IPS-11a (cell line): Measurements from ENCODE around the gene SATB1.
"Not testable (repeated sequence)": the region's sequence is repeated elsewhere in the genome, so short reads cannot be mapped to it uniquely, and the experiment has no call there.

Experiments used
- H3K4me3 ChIP-seq: one replicate; pipeline ENCODE4 v1.5.1; 2013; ENCODE audit warnings: low read depth, low read length, control low read depth

Gene SATB1

GRCh38 chr3:18424729-18425640 lies at the start of gene SATB1:
Gene SATB1 (minus strand): TSS chr3:18425339. CDS start chr3:18420967, 4,372 bp downstream.
- peak within 1 kb of the TSS; percentile 84 for H3K4me3 ChIP-seq

- no peak overlapping the region for H3K4me3 ChIP-seq
Measured at GRCh38 chr3:18474202-18474601, 49.1 kb upstream of the SATB1 start.

- H3K4me3 ChIP-seq = no peak overlapping the region
Measured at GRCh38 chr3:18469775-18470174, 44.6 kb upstream of the SATB1 start.

GRCh38 chr3:18466136-18466535 lies 41.0 kb upstream of the SATB1 start:
- H3K4me3 ChIP-seq = no peak overlapping the region

GRCh38 chr3:18454766-18455165 lies 29.6 kb upstream of the SATB1 start:
- H3K4me3 ChIP-seq = no peak overlapping the region

DNA sequence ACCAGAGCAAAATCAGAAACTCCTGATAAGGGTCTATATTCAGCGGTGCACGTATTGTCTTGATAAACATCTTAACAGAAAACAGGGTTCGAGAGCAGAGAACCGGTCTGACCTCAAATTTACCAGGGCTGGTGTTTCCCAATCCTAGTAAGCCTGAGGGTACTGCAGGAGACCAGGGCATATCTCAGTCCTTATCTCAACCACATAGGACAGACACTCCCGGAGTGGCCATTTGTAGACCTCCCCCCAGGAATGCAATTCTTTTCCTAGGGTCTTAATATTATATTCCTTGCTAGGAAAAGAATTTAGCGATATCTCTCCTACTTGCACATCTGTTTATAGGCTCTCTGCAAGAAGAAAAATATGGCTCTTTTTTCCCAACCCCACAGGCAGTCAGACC lies 24.5 kb upstream of the SATB1 start:
- not testable (repeated sequence) for H3K4me3 ChIP-seq

GRCh38 chr3:18447720-18448119 lies 22.6 kb upstream of the SATB1 start:
- H3K4me3 ChIP-seq = no peak overlapping the region

DNA sequence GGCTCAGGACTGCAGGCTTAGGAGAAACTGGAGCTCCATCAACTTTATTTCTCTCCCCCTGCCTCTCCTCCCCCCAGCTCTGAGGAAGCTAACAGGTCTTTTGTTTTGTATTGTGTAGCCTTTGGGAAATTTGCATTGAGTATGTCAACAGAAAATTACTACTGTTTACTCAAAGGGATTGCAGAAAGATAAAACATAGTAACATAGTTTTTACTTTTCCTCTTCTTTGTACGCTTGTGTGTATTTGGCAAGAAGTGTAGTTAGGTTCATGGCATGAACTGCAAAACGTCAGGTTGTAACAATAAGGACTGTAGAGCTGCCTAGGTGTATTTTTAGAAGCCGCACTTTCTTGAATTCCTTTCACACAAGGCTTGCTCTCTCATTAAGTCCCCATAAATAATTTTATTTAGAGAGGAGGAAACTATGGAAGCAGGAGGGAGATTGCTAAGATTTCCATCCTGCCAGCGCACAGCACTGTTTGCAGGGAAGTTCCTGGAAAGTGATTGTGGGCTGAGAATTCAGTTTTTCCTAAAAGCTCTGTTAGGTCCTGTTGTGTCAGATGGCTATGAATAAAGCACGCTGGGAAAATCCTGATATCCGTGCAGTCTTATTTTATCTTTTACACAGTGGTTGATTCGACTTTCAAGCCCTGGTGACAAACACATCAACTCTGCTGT lies 21.1 kb upstream of the SATB1 start:
- peak overlapping the region; percentile 53 for H3K4me3 ChIP-seq

DNA sequence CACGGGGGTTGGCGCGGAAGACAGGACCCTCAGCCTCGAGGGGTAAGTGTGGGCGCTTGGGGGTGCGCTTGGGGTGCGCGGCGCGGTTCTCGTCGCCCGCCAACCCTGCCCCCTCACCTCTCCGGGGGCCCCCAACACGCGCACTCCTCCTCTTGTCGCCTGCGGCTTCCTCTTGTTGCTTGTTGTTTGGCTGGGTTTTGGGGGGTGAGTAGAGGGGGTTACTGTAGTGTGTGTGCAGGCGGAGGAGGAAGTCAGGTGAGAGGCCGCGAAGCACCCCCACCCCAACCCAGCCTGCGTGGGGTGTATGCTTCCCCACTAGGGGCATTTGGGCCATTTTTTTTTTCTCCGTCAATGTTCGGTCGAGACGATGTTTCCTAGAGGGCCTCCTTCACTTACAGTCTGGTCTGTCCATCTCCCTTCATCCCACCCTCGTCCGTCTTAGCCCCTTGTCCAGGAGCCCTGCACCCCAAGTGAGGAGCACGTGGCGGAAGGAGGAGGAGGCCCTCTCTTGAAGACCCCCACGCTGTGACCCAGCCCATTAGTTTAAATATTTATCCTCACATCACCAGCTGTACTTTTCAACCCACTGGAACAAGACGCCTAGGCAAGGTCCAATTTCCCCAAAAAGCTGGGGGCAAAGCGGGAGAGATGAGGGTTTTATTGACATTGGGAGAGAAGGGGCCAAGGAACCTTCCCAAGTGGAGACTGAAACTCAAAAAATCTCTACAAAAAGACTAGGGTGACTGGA lies 20.4 kb upstream of the SATB1 start:
- peak overlapping the region; percentile 53 for H3K4me3 ChIP-seq

DNA sequence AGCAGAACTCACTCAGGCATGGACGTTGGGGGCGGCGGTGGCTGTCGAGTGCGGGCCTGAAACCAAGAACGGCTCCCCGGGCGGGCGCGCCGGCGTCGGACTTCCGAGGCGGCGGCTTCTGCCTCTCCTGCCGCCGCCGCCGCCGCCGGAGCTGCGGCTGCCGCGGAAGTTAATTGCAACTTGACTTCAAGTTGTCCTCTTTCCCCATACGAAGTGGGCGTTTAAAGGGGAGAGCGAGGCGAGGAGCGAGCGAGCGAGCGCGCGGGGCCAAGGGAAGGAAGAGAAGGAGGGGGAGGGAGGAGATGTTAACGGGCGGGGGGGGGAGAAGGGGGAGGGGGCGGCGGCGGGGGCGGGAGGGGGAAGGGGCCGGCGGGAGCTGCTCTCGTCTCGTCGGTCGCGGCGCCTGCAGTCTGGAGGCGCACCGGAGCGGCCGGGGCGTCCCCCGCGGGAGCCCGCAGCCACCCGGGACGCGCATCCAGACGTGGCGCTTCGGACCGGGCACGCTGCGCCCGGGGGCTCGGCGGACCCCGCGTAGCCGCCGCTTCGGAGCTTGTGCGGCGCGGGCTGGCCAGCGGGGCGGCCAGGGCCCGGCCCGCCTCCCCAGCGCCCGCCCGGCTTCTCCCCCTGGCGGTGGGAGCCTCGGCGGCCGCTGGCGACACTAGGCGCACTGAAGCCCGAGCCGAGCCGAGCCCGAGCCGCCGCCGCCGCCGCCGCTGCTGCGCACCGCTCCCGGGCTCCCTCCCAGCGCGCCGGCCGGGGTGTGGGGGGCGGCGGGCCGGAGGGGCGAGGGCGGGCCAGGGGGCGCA lies 19.7 kb upstream of the SATB1 start:
- peak overlapping the region; percentile 61 for H3K4me3 ChIP-seq

DNA sequence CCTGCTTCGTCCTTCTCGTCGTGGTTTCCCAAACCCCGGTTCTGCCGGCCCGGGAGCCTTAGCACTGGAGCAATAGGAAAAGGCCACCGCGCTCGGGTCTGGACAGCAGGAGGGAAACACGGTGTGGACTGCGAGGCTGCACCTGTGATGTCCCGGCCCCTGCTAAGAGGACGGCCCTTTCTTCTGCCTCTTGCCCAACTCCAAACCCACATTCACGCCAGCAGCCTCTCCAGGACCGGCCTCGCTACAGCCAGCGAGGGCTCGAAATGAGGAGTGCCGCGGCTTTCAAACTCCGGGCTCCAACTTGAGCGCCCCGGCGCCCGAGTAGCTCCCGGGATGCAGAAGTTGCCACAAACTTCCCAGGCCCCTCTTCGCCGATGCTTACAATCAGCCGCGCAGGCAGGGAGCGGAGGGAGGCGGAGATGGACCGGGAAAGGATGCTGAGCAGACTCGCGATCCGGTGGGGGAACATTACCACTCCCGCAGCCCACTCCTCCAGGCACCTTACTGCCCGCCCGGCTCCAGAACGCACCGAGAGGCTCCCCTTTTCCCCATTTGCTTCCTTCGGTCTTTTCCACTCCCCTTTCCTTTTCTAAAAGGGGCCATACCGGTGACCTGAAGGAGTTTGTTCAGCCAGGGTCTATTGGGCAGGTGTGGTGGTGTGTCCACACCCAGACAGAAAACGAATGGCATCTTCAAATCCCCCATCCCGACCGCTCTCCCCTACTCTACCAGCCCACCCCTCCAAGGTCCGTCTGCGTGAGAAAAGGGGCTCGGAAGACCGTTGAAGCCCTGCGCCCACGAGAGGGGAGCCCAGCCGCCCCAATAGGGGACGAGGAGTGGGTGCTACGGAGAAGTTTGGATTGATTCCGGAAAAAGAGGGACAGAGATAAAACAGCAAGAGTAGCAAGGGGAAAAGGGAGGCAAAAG lies 18.8 kb upstream of the SATB1 start:
- H3K4me3 ChIP-seq = peak overlapping the region; percentile 61

DNA sequence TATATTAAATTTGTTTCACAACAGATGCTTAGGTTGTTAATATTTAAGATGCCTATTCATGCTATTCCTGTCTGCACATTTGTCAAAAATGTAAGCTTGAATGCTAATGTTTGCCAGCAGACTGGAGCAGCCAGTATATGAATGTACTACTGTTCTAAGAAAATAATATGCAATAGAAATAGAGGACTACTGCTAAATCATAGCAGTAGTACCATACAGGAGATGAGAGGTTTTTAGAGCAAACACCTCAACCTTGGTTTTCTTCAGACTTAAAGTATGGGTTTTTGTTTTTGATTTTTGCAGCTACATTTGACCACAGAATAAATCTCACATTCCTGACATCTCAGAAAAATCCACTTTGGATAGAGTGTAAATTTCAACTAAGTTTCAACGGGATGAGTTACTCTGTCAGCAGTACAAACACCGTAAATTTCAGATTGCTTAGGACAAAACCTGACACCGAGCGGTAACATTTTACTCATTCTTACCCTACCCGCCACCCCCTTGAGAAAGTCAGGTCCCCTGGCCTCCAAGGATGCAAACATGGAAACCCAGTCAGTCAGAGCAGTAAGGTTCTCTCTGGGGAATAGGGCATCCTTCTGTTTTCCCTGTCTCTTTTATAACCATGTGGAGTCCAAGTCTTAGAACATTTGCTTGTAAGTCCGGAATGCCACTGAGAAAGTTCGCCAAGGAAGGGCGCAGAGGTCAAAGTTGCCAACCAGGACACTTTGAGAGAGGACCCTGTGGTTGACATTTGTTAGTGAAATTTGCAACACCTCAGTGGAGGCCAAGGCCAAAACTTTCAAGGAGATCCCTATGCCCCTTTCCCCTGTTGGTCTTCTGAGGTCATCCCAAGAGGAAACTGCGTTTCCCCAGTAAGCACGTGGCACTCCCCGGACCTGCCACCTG lies 17.9 kb upstream of the SATB1 start:
- H3K4me3 ChIP-seq = peak overlapping the region; percentile 61

GRCh38 chr3:18441551-18441950 lies 16.4 kb upstream of the SATB1 start:
- no peak overlapping the region for H3K4me3 ChIP-seq

- H3K4me3 ChIP-seq = no peak overlapping the region
Measured at GRCh38 chr3:18440066-18440722, 15.1 kb upstream of the SATB1 start.

DNA sequence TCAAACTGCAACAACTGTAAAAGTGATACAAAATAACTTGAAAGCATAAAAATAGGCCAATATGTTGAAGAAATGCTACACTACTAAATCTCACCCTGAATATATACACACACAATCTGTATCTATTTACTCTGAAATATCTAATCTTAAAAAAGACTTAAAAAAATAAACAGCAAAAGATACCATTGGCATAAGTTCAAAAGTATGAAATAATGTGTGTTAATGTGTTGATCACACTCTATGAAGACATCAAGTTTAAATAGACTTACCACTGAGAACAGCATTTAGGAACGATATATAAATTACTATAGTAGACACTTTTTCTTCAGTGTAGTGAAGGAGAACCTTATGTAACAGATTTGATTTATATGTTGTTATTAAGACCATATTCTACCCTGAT lies 14.1 kb upstream of the SATB1 start:
- H3K4me3 ChIP-seq = no peak overlapping the region

GRCh38 chr3:18438586-18438985 lies 13.4 kb upstream of the SATB1 start:
- no peak overlapping the region for H3K4me3 ChIP-seq

DNA sequence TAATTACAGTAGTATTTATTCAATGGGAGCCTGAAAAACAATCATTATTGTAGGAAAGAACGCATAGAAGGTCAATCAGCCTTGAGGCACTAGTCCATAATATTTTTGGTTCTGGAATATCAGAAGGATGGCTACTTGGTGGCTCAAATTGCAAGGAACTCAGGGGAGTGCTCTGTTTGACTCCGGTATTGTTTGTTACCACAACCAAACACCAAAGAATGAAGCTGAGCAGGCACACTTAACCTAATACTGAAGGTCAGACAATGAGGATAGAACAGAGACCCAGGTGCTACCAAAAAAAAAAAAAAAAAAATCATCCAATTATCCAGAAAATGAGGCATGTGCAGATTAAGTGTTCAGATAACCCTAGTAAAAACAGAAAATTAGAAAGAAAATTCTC lies 11.1 kb upstream of the SATB1 start:
- no peak overlapping the region for H3K4me3 ChIP-seq

GRCh38 chr3:18434711-18435110 lies 9.6 kb upstream of the SATB1 start:
- no peak overlapping the region for H3K4me3 ChIP-seq
